Caco-2 (cell line): ENCODE results near the gene OTOGL. TPM values are rescaled to one million over a fixed set of nuclear protein-coding genes. Genes with fewer than 3 reads are reported as not detected.

Experiments used
- BruUV-seq: library from RNA; stranded (reverse); fragments of 400-500 nt; replicated peaks from 2 replicates; lab custom pipeline; 2021; lab: Mats Ljungman, UMichigan
- CTCF ChIA-PET: fragments of 300-600 bp; sonication (Branson Sonifier 250); formaldehyde crosslinking; loops from one replicate; lab custom pipeline; 2022; ENCODE audit warnings: antibody characterized with exemption; lab: Charles Lee
- POLR2A ChIA-PET: fragments of 300-600 bp; sonication (Branson Sonifier 250); formaldehyde crosslinking; loops from one replicate; lab custom pipeline; 2022; ENCODE audit warnings: antibody characterized with exemption; lab: Charles Lee
- DNase-seq, 2 experiments: peaks; one replicate each; pipeline versions ENCODE4 v3.0.0 to v3.0.0-alpha.2; 2020 to 2022
- H3K27me3 ChIP-seq: replicated peaks from 2 replicates; pipeline ENCODE4 v1.6.0; 2011; ENCODE audit warnings: low read length; ENCODE audit not compliant: control insufficient read depth, insufficient read depth
- H3K36me3 ChIP-seq: 2 replicates; pipeline ENCODE4 v1.5.1; 2011; ENCODE audit warnings: low read length; ENCODE audit not compliant: control insufficient read depth, insufficient read depth
- H3K4me1 ChIP-seq: fragments of 250-450 bp; sonication (Bioruptor Pico); 2 replicates; pipeline ENCODE4 v1.5.1; 2020; ENCODE audit warnings: mild to moderate bottlenecking
- H3K4me3 ChIP-seq: 2 replicates; pipeline ENCODE4 v1.5.1; 2011; ENCODE audit warnings: low read depth, mild to moderate bottlenecking, control low read depth, low read length
- H3K9me3 ChIP-seq: fragments of 250-450 bp; sonication (Bioruptor Pico); 2 replicates; pipeline ENCODE4 v1.5.1; 2020; ENCODE audit warnings: mild to moderate bottlenecking, moderate library complexity
- H3K27ac Mint-ChIP-seq: one replicate; pipeline ENCODE4 v1.8.0; 2022; ENCODE audit warnings: mixed read lengths; ENCODE audit not compliant: unreplicated experiment
- H3K27me3 Mint-ChIP-seq: one replicate; pipeline ENCODE4 v1.8.0; 2022; ENCODE audit warnings: mixed read lengths; ENCODE audit not compliant: insufficient read depth, unreplicated experiment
- H3K36me3 Mint-ChIP-seq: one replicate; pipeline ENCODE4 v1.8.0; 2022; ENCODE audit warnings: mild to moderate bottlenecking, mixed read lengths; ENCODE audit not compliant: insufficient read depth, unreplicated experiment
- H3K4me1 Mint-ChIP-seq: one replicate; pipeline ENCODE4 v1.8.0; 2022; ENCODE audit warnings: low read depth, mixed read lengths; ENCODE audit not compliant: unreplicated experiment
- H3K4me3 Mint-ChIP-seq: one replicate; pipeline ENCODE4 v1.8.0; 2022; ENCODE audit warnings: mild to moderate bottlenecking, moderate library complexity, mixed read lengths; ENCODE audit not compliant: unreplicated experiment
- H3K9me3 Mint-ChIP-seq: one replicate; pipeline ENCODE4 v1.8.0; 2022; ENCODE audit warnings: mixed read lengths; ENCODE audit not compliant: unreplicated experiment
- intact Hi-C: fragments of 100-400 bp; cut with micrococcal nuclease; formaldehyde crosslinking; loops from one replicate; pipeline ENCODE4 v1.10.0; 2022; ENCODE audit not compliant: unreplicated experiment
- total RNA-seq: library from RNA; stranded (reverse); gene quantifications from 2 replicates; pipeline ENCODE4 v1.2.3, GENCODE V29; 2022
- TF ChIP-seq, protein P1 (sequence below), 2 experiments: fragments of 200-600 bp in 1 of 2; IDR thresholded peaks; 1 replicate in 1 of 2; 2 replicates in 1 of 2; pipeline versions ENCODE4 v1.5.1 to v1.8.0; 2011 to 2022; ENCODE audit warnings: antibody characterized with exemption in 1 of 2, control low read depth in 1 of 2, inconsistent platforms in 1 of 2, low read depth in 1 of 2, low read length in 1 of 2, mild to moderate bottlenecking in 1 of 2, moderate library complexity in 1 of 2; ENCODE audit not compliant: insufficient read depth in 1 of 2, severe bottlenecking in 1 of 2, unreplicated experiment in 1 of 2

Gene OTOGL
- total RNA-seq, 1 experiment from 2014 or later = 0.39 TPM

DNA sequence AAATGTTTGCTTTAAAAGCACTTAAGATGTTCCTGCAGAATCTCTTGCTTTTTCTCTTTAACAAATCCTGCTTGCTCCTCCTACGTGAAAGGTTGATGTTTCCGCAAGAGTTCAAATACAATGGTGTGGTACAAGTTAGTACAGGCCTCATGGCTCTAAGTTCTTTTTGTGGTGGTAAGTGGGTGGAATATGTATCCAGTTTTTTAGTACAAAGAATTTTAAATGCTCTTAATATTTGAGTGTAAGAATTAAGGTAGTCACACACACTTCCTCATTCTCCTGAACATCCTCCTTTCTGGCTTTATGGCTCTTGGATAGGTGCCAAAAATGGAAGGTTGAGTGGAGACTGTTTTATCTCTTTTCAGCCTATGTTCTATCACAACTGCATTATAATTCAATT is 1.8 kb downstream of the OTOGL start:
- no peaks in the 10 kb centered on the region for H3K9me3 ChIP-seq
- TF ChIP-seq, protein P1, sequence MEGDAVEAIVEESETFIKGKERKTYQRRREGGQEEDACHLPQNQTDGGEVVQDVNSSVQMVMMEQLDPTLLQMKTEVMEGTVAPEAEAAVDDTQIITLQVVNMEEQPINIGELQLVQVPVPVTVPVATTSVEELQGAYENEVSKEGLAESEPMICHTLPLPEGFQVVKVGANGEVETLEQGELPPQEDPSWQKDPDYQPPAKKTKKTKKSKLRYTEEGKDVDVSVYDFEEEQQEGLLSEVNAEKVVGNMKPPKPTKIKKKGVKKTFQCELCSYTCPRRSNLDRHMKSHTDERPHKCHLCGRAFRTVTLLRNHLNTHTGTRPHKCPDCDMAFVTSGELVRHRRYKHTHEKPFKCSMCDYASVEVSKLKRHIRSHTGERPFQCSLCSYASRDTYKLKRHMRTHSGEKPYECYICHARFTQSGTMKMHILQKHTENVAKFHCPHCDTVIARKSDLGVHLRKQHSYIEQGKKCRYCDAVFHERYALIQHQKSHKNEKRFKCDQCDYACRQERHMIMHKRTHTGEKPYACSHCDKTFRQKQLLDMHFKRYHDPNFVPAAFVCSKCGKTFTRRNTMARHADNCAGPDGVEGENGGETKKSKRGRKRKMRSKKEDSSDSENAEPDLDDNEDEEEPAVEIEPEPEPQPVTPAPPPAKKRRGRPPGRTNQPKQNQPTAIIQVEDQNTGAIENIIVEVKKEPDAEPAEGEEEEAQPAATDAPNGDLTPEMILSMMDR (IDR thresholded peaks at IDR 0.05; ENCODE audit: insufficient read depth in 1 of 2, low read depth in 1 of 2, low read length in 1 of 2, severe bottlenecking in 1 of 2, unreplicated experiment in 1 of 2) = no peak
- H3K4me3 Mint-ChIP-seq = no peak overlapping the region
- no peaks in the 10 kb centered on the region for H3K9me3 Mint-ChIP-seq
- intact Hi-C loops = no loop called here
- H3K4me3 ChIP-seq = no peak overlapping the region
- no peaks in the 10 kb centered on the region for H3K4me1 Mint-ChIP-seq
- no peaks in the 10 kb centered on the region for H3K4me1 ChIP-seq
- ChIA-PET POLR2A (no interaction called here), CTCF (no interaction called here)
- H3K36me3 ChIP-seq = no peaks in the 10 kb centered on the region
- H3K36me3 Mint-ChIP-seq = no peaks in the 10 kb centered on the region
- H3K27me3 ChIP-seq = no peaks in the 10 kb centered on the region
- no peak for DNase-seq
- H3K27me3 Mint-ChIP-seq = peaks cover 8% of the 10 kb centered on the region
- H3K27ac Mint-ChIP-seq = no peak overlapping the region
- no TSS peak for BruUV-seq

DNA sequence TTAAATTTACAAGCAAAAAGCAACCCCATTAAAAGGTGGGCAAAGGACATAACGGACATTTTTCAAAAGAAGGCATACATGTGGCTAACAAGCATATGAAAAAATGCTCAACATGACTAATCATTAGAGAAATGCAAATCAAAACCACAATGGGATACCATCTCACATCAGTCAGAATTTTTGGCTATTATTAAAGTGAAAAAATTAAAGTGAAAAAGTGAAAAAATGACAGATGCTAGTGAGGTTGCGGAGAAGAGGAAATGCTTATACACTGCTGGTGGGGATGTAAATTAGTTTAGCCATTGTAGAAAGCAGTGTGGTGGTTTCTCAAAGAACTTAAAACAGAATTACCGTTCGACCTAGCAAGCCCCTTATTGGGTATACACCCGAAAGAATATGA is 7.9 kb downstream of the OTOGL start:
- no peaks in the 10 kb centered on the region; the same call in 1 of the 2 replicates for H3K9me3 ChIP-seq
- TF ChIP-seq, protein P1 (IDR thresholded peaks at IDR 0.05; ENCODE audit: insufficient read depth in 1 of 2, low read depth in 1 of 2, low read length in 1 of 2, severe bottlenecking in 1 of 2, unreplicated experiment in 1 of 2) = no peak
- Mint-ChIP-seq H3K27ac (no peak overlapping the region), H3K27me3 (peaks cover 11% of the 10 kb centered on the region), H3K9me3 (no peaks in the 10 kb centered on the region), H3K36me3 (no peaks in the 10 kb centered on the region), H3K4me3 (no peak overlapping the region), H3K4me1 (no peaks in the 10 kb centered on the region)
- intact Hi-C loops = no loop called here
- no peaks in the 10 kb centered on the region for H3K36me3 ChIP-seq
- ChIA-PET POLR2A (no interaction called here), CTCF (no interaction called here)
- no peaks in the 10 kb centered on the region for H3K4me1 ChIP-seq
- H3K4me3 ChIP-seq = no peak overlapping the region
- no peak for DNase-seq
- H3K27me3 ChIP-seq = no peaks in the 10 kb centered on the region
- BruUV-seq = no TSS peak

DNA sequence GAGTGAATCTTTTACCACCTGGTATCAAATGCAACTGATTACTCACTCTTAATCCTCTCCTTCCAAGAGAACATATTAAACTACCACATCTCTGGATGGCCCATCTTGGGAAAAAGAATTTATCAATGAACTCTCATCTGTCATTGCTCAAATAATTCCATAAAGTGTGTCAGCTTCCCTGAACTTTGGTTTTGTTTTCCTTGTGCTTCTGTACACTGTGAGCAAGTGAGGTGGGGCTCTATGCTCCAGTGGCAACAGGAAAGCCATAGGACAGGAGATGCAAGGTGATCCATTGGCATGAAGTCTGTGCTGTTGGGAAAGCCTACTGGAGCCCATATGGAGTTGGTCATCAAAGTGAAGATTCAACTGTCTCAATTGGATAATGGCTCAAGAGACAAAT is 17.4 kb downstream of the OTOGL start:
- Mint-ChIP-seq H3K9me3 (no peaks in the 10 kb centered on the region), H3K4me1 (no peaks in the 10 kb centered on the region), H3K27me3 (peaks cover 13% of the 10 kb centered on the region), H3K4me3 (no peak overlapping the region), H3K36me3 (no peaks in the 10 kb centered on the region), H3K27ac (no peak overlapping the region)
- intact Hi-C loops = no loop called here
- CTCF ChIA-PET = no interaction called here
- no TSS peak for BruUV-seq
- no peaks in the 10 kb centered on the region for H3K36me3 ChIP-seq
- no peaks in the 10 kb centered on the region for H3K27me3 ChIP-seq
- H3K4me3 ChIP-seq = no peak overlapping the region
- no peaks in the 10 kb centered on the region for H3K4me1 ChIP-seq
- POLR2A ChIA-PET = no interaction called here
- no peak for DNase-seq
- H3K9me3 ChIP-seq = no peaks in the 10 kb centered on the region
- TF ChIP-seq, protein P1 (IDR thresholded peaks at IDR 0.05; ENCODE audit: insufficient read depth in 1 of 2, low read depth in 1 of 2, low read length in 1 of 2, severe bottlenecking in 1 of 2, unreplicated experiment in 1 of 2) = no peak
